GM12878 (cell line): ENCODE data around the gene GAL3ST2. TPM values are rescaled to one million over a fixed set of nuclear protein-coding genes. Genes with fewer than 3 reads are reported as not detected.

Experiments
- ATAC-seq: fragments of 200-7000 bp; cut with Tn5 transposase; 3 replicates; pipeline ENCODE4 v1.9.1; 2020; ENCODE audit warnings: mild to moderate bottlenecking, moderate library complexity
- BruUV-seq: library from RNA; stranded (reverse); fragments of 400-500 nt; replicated peaks from 2 replicates; lab custom pipeline; 2021; lab: Mats Ljungman, UMichigan
- CTCF ChIA-PET: fragments of 300-600 bp; sonication (Branson Sonifier 250); formaldehyde crosslinking; extraction: SDS; loops from one replicate; lab custom pipeline; 2021; ENCODE audit warnings: inconsistent platforms; lab: Yijun Ruan, JAX
- POLR2A ChIA-PET: fragments of 350-600 bp; formaldehyde crosslinking; extraction: SDS; loops from one replicate; lab custom pipeline; 2021; ENCODE audit warnings: inconsistent platforms; lab: Charles Lee
- RAD21 ChIA-PET: fragments of 300-600 bp; sonication (Branson Sonifier 250); formaldehyde crosslinking; loops from one replicate; lab custom pipeline; 2023; ENCODE audit warnings: antibody characterized with exemption; ENCODE audit not compliant: unreplicated experiment; lab: Charles Lee
- SMC1A ChIA-PET: fragments of 300-600 bp; sonication (Branson Sonifier 250); formaldehyde crosslinking; loops from one replicate; lab custom pipeline; 2023; ENCODE audit not compliant: unreplicated experiment, uncharacterized antibody; lab: Charles Lee
- DNase-seq: peaks from one replicate; pipeline ENCODE4 v3.0.0-alpha.2; 2011; ENCODE audit warnings: low read depth, low spot score
- FAIRE-seq: peaks from 3 replicates; lab custom pipeline; 2011; peaks lifted over from hg19 to GRCh38; lab: Jason Lieb, UNC
- H2AFZ ChIP-seq: 2 replicates; pipeline ENCODE4 v1.6.0; 2011; ENCODE audit warnings: low read depth, low read length, control low read depth; ENCODE audit not compliant: control insufficient read depth
- H3K27ac ChIP-seq: 2 replicates; pipeline ENCODE4 v1.5.1; 2011; ENCODE audit warnings: control low read depth; ENCODE audit not compliant: control insufficient read depth, insufficient read depth
- H3K27me3 ChIP-seq, 2 experiments: replicated peaks in 1 of 2; 2 replicates each; pipeline versions ENCODE4 v1.6.0 to v1.6.1; 2011; ENCODE audit warnings: low read length in 1 of 2; ENCODE audit not compliant: control insufficient read depth in 2 of 2, insufficient read depth in 2 of 2
- H3K36me3 ChIP-seq, 2 experiments: 2 replicates each; pipeline ENCODE4 v1.5.1; 2011; ENCODE audit warnings: low read length in 1 of 2; ENCODE audit not compliant: control insufficient read depth in 2 of 2, insufficient read depth in 2 of 2
- H3K4me1 ChIP-seq: 2 replicates; pipeline ENCODE4 v1.6.1; 2011; ENCODE audit warnings: mild to moderate bottlenecking, low read length, moderate library complexity, mixed read lengths; ENCODE audit not compliant: control insufficient read depth, insufficient read depth
- H3K4me2 ChIP-seq: 2 replicates; pipeline ENCODE4 v1.6.0; 2011; ENCODE audit warnings: control low read depth; ENCODE audit not compliant: control insufficient read depth, insufficient read depth
- H3K4me3 ChIP-seq: fragments of 200-600 bp; sonication (generic); 2 replicates; pipeline ENCODE4 v1.5.1; 2016
- H3K79me2 ChIP-seq: 2 replicates; pipeline ENCODE4 v1.6.0; 2011; ENCODE audit warnings: low read length; ENCODE audit not compliant: control insufficient read depth, insufficient read depth
- H3K9ac ChIP-seq: 2 replicates; pipeline ENCODE4 v1.8.0; 2011; ENCODE audit warnings: low read length, control low read depth, mixed read lengths; ENCODE audit not compliant: control insufficient read depth, insufficient read depth
- H3K9me3 ChIP-seq: replicated peaks from 3 replicates; pipeline ENCODE4 v1.5.1; 2011; ENCODE audit warnings: mild to moderate bottlenecking, low read length; ENCODE audit not compliant: control insufficient read depth, insufficient read depth
- H4K20me1 ChIP-seq: 2 replicates; pipeline ENCODE4 v1.6.0; 2011; ENCODE audit not compliant: control insufficient read depth, insufficient read depth
- ATF3 ChIP-seq: IDR thresholded peaks from 2 replicates; pipeline ENCODE4 v1.6.1; 2011; ENCODE audit warnings: low read depth, mild to moderate bottlenecking, low read length, moderate library complexity, borderline replicate concordance; ENCODE audit errors: extremely low read depth
- BCL3 ChIP-seq: IDR thresholded peaks from 2 replicates; pipeline ENCODE4 v1.6.1; 2011; ENCODE audit warnings: borderline replicate concordance, low read depth, mild to moderate bottlenecking, moderate library complexity, low read length; ENCODE audit not compliant: insufficient read depth, poor library complexity, severe bottlenecking
- DPF2 ChIP-seq: fragments of 450-650 bp; IDR thresholded peaks from 2 replicates; pipeline ENCODE4 v1.6.1; 2017; ENCODE audit warnings: mild to moderate bottlenecking
- FOS ChIP-seq: IDR thresholded peaks from 3 replicates; pipeline ENCODE4 v1.6.1; 2011; ENCODE audit warnings: borderline replicate concordance; ENCODE audit not compliant: insufficient read length; ENCODE audit errors: extremely low read depth
- HDAC2 ChIP-seq: fragments of 200-600 bp; sonication (generic); IDR thresholded peaks from 2 replicates; pipeline ENCODE4 v1.6.1; 2017
- IKZF2 ChIP-seq, 2 experiments: fragments of 450-650 bp; IDR thresholded peaks; 2 replicates each; pipeline ENCODE4 v1.6.1; 2017; ENCODE audit warnings: mild to moderate bottlenecking in 2 of 2, moderate library complexity in 2 of 2
- SIX5 ChIP-seq: IDR thresholded peaks from 2 replicates; pipeline ENCODE4 v1.6.1; 2011; ENCODE audit warnings: mild to moderate bottlenecking, low read depth, low read length, moderate library complexity; ENCODE audit not compliant: severe bottlenecking
- TARDBP ChIP-seq: IDR thresholded peaks from 2 replicates; pipeline ENCODE4 v1.6.1; 2016; ENCODE audit warnings: borderline replicate concordance
- ZBTB4 ChIP-seq: fragments of 450-650 bp; formaldehyde crosslinking; IDR thresholded peaks from 2 replicates; pipeline ENCODE4 v1.4.0; 2022; ENCODE audit warnings: mild to moderate bottlenecking, moderate library complexity
- WGBS: methylation state at CpG from one replicate; pipeline ENCODE4 v1.1.6; 2016; ENCODE audit warnings: low lambda C conversion rate; ENCODE audit not compliant: insufficient replicate concordance, insufficient coverage; ENCODE audit errors: missing lambda C conversion rate; 5-methylcytosine and 5-hydroxymethylcytosine counted together
- in situ Hi-C: fragments of 300-500 bp; cut with MboI; formaldehyde crosslinking; loops from 9 replicates; pipeline ENCODE4 v1.14.3; 2018; ENCODE audit warnings: mixed read lengths
- intact Hi-C: fragments of 100-400 bp; cut with micrococcal nuclease; formaldehyde crosslinking; loops from one replicate; pipeline ENCODE4 v1.14.2; 2022; ENCODE audit not compliant: unreplicated experiment
- polyA plus RNA-seq, 11 experiments: library from polyadenylated mRNA; depleted of rRNA in 4 of 11; unstranded in 6 of 11; stranded (reverse) in 5 of 11; fragments of >200 nt; fragmentation: Nextera tagmentation in 4 of 11; fragmentation: Illumina TruSeq in 1 of 11; extraction: Ambion mirVana in 4 of 11; extraction: Trizol in 1 of 11; gene quantifications; 1 replicate in 1 of 11; 2 replicates in 10 of 11; pipeline versions ENCODE4 v1.2.1 to v1.2.3, GENCODE V29; 2011 to 2016; ENCODE audit warnings: inconsistent platforms in 2 of 11, missing spikeins in 2 of 11, low read depth in 1 of 11
- total RNA-seq, 4 experiments: library from RNA; depleted of rRNA in 3 of 4; stranded (reverse); fragments of >200 nt in 3 of 4; fragmentation: Illumina TruSeq in 1 of 4; extraction: Trizol in 1 of 4; gene quantifications; 2 replicates each; pipeline versions ENCODE4 v1.2.1 to v1.2.3, GENCODE V29; 2013 to 2021

The GAL3ST2 gene
- total and polyA plus RNA-seq, 10 of the 15 experiments (the other 5 are each of a cell fraction or from before 2014, with no cell fraction given), result 0.09 to 0.36 (median 0.11) TPM; not detected in 7

GRCh38 chr2:241797441-241798080 is 20.9 kb downstream of the GAL3ST2 start:
- 69% methylated on average over 19 of the region's 19 CpGs for whole genome bisulfite sequencing
- CTCF ChIA-PET, result no interaction called here
- Histone ChIP-seq H4K20me1 (no peaks in the 10 kb centered on the region), H3K27me3 (no peaks in the 10 kb centered on the region), H3K4me2 (no peak overlapping the region), H3K4me1 (no peaks in the 10 kb centered on the region), H3K9ac (no peak overlapping the region), H3K4me3 (no peak overlapping the region), H2AFZ (no peak overlapping the region), H3K9me3 (no peaks in the 10 kb centered on the region), H3K36me3 (no peaks in the 10 kb centered on the region), H3K27ac (no peak overlapping the region), H3K79me2 (no peaks in the 10 kb centered on the region)
- TF ChIP-seq TARDBP (no peak), ZBTB4 (CRISPR knock-in tag) (no peak), DPF2 (no peak), IKZF2 (IDR thresholded peaks at IDR 0.05) (no peak), ATF3 (no peak), BCL3 (no peak), SIX5 (no peak), HDAC2 (no peak), FOS (no peak)
- FAIRE-seq (no peak), DNase-seq (no peak), ATAC-seq (no peak)
- SMC1A ChIA-PET, result no interaction called here
- intact Hi-C loops, result no loop called here
- RAD21 ChIA-PET, result no interaction called here
- in situ Hi-C loops, result no loop called here
- no TSS peak for BruUV-seq
- POLR2A ChIA-PET, result no interaction called here
